Upper lobe of left lung (tissue), 6 donors: Measurements from ENCODE around the gene USP24. TPM values are rescaled to one million over a fixed set of nuclear protein-coding genes. Genes with fewer than 3 reads are reported as not detected.

Experiments used
- ATAC-seq, 2 donors: fragments of 200-7000 bp; cut with Tn5 transposase; one replicate each; pipeline ENCODE4 v1.9.1; 2022; ENCODE audit warnings: mild to moderate bottlenecking in 2 of 2, moderate library complexity in 2 of 2; ENCODE audit not compliant: low FRiP score in 2 of 2
- DNase-seq, 2 donors: peaks; one replicate each; pipeline ENCODE4 v3.0.0-alpha.2; 2019 to 2020
- H3K27ac ChIP-seq, 4 donors: fragments of 200-600 bp; sonication (generic); one replicate each; pipeline ENCODE4 v1.5.1; 2016 to 2019
- H3K27me3 ChIP-seq, 4 donors: fragments of 200-600 bp; sonication (generic); one replicate each; pipeline ENCODE4 v1.5.1; 2017 to 2019
- H3K36me3 ChIP-seq, 4 donors: fragments of 200-600 bp; sonication (generic); one replicate each; pipeline ENCODE4 v1.5.1; 2016 to 2019
- H3K4me1 ChIP-seq, 4 donors: fragments of 200-600 bp; sonication (generic); one replicate each; pipeline ENCODE4 v1.5.1; 2018 to 2019
- H3K4me3 ChIP-seq, 4 donors: fragments of 200-600 bp; sonication (generic); one replicate each; pipeline ENCODE4 v1.5.1; 2017 to 2019; ENCODE audit warnings: mild to moderate bottlenecking in 2 of 4, moderate library complexity in 1 of 4
- H3K9me3 ChIP-seq, 4 donors: fragments of 200-600 bp; sonication (generic); one replicate each; pipeline ENCODE4 v1.5.1; 2018 to 2019
- EP300 ChIP-seq, 4 donors: sonication (generic); formaldehyde crosslinking; IDR thresholded peaks; one replicate each; pipeline ENCODE4 v1.5.1; 2017; ENCODE audit warnings: antibody characterized with exemption in 4 of 4, control low read depth in 2 of 4
- POLR2A ChIP-seq, 4 donors: fragments of 450-650 bp; IDR thresholded peaks; one replicate each; pipeline ENCODE4 v1.5.1; 2016 to 2017; ENCODE audit warnings: antibody characterized with exemption in 4 of 4, mild to moderate bottlenecking in 2 of 4
- POLR2AphosphoS5 ChIP-seq, 2 donors: sonication (generic); formaldehyde crosslinking; IDR thresholded peaks; one replicate each; pipeline ENCODE4 v1.5.1; 2017; ENCODE audit warnings: antibody characterized with exemption in 2 of 2
- WGBS, 2 donors: methylation state at CpG; one replicate each; pipeline ENCODE4 v1.1.5; 2017 to 2018; 5-methylcytosine and 5-hydroxymethylcytosine counted together
- total RNA-seq, 6 donors: library from RNA; depleted of rRNA in 4 of 6; stranded (reverse); fragments of >200 nt in 4 of 6; gene quantifications; one replicate each; pipeline versions ENCODE4 v1.1.0 to v1.2.1, GENCODE V29; 2016 to 2021
- TF ChIP-seq, protein P1 (sequence below), 6 experiments: fragments of 450-650 bp in 4 of 6; fragments of 200-600 bp in 2 of 6; sonication (generic) in 2 of 6; IDR thresholded peaks; one replicate each; pipeline ENCODE4 v1.5.1; 2016 to 2019; ENCODE audit warnings: antibody characterized with exemption in 6 of 6
- donor health status: DM: no; HTN: no; CAD: no; lungs with moderate emphysema.
- donor health status: DM: no; HTN: yes; CAD: no; lungs with severe emphysema.

Gene USP24
- total RNA-seq, 6 donors from 2014 or later: 31.9 to 57.6 (median 41.9) TPM

DNA sequence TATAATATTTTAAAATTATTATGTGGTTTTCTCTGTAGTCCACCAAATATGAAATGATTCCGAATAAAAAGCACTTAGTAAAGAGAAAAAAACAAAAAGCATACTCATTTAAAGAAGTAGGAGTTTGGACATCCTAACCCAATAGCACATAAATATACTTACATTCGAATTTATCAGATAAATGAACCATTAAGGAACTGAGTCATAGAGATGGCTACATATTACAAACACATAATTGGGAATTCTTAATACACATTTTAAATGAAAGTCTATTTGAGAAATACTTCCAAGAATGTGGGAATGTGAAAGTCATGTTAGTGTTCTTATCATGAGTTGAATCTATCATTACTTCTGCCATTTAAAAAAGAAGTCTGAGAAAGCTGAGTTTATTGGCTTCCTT lies 75.0 kb downstream of the USP24 start:
- H3K27me3 ChIP-seq: no peaks in the 10 kb centered on the region
- TF ChIP-seq, protein P1, sequence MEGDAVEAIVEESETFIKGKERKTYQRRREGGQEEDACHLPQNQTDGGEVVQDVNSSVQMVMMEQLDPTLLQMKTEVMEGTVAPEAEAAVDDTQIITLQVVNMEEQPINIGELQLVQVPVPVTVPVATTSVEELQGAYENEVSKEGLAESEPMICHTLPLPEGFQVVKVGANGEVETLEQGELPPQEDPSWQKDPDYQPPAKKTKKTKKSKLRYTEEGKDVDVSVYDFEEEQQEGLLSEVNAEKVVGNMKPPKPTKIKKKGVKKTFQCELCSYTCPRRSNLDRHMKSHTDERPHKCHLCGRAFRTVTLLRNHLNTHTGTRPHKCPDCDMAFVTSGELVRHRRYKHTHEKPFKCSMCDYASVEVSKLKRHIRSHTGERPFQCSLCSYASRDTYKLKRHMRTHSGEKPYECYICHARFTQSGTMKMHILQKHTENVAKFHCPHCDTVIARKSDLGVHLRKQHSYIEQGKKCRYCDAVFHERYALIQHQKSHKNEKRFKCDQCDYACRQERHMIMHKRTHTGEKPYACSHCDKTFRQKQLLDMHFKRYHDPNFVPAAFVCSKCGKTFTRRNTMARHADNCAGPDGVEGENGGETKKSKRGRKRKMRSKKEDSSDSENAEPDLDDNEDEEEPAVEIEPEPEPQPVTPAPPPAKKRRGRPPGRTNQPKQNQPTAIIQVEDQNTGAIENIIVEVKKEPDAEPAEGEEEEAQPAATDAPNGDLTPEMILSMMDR (IDR thresholded peaks at IDR 0.05): no peak
- TF ChIP-seq POLR2AphosphoS5 (IDR thresholded peaks at IDR 0.05) (no peak), EP300 (IDR thresholded peaks at IDR 0.05) (no peak), POLR2A (IDR thresholded peaks at IDR 0.05) (no peak)
- H3K4me3 ChIP-seq: no peak overlapping the region
- DNase-seq: no peak
- peaks cover 34 to 89% (median 45%) of the 10 kb centered on the region in 4 donors for H3K36me3 ChIP-seq
- ATAC-seq: no peak
- H3K27ac ChIP-seq: no peak overlapping the region
- WGBS, 2 donors: 88 to 91% methylated on average over 2 of the region's 2 CpGs
- peaks cover 0 to 11% (median 2%) of the 10 kb centered on the region in 4 donors for H3K4me1 ChIP-seq
- H3K9me3 ChIP-seq: no peaks in the 10 kb centered on the region

GRCh38 chr1:55138823-55139222 lies 76.3 kb downstream of the USP24 start:
- Histone ChIP-seq H3K9me3 (no peaks in the 10 kb centered on the region), H3K36me3 (peaks cover 33 to 94% (median 51%) of the 10 kb centered on the region in 4 donors), H3K27me3 (no peaks in the 10 kb centered on the region), H3K4me1 (peaks cover 0 to 11% (median 2%) of the 10 kb centered on the region in 4 donors), H3K4me3 (no peak overlapping the region), H3K27ac (no peak overlapping the region)
- WGBS, 2 donors: 73 to 82% methylated on average over 2 of the region's 2 CpGs
- ATAC-seq (no peak), DNase-seq (no peak)
- TF ChIP-seq, protein P1 (IDR thresholded peaks at IDR 0.05): no peak
- TF ChIP-seq POLR2AphosphoS5 (IDR thresholded peaks at IDR 0.05): no peak
- no peak for TF ChIP-seq POLR2A (IDR thresholded peaks at IDR 0.05)
- TF ChIP-seq EP300 (IDR thresholded peaks at IDR 0.05): no peak

DNA sequence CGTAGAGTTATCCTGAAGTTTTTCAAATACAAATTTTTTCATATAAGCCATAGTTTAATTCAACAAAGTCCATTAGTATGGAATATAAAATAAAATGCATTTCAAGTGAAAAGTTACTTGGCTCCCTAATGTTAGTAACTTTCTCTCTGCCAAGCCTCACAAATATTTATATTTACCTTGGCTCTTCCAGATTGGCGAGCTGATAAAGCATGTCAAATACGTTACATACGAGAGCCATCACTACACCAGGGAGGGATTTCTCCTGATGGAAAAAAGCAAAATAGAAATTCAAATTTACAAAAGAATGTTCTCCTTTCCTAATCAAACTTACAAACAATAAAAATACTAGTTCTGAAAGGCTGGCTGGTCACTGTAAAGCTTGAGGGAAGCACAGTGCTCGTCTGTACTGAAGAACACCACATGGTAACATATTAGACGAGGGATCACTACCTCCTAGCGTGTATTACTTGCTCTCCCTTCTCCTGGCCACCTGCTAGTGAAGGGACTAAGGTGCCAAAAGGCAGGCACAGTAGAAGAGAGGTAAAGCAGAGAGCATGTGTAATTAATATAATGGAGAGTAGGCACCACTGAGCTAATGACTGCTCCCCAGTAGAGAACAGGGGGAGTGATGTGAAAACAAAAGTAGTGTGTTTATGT lies 80.9 kb downstream of the USP24 start:
- TF ChIP-seq, protein P1 (IDR thresholded peaks at IDR 0.05): no peak
- TF ChIP-seq EP300 (IDR thresholded peaks at IDR 0.05) (no peak), POLR2A (IDR thresholded peaks at IDR 0.05) (no peak), POLR2AphosphoS5 (IDR thresholded peaks at IDR 0.05) (no peak)
- no peaks in the 10 kb centered on the region for H3K9me3 ChIP-seq
- ATAC-seq (no peak), DNase-seq (no peak)
- H3K36me3 ChIP-seq: peaks cover 32 to 99% (median 61%) of the 10 kb centered on the region in 4 donors
- no peak overlapping the region for H3K4me3 ChIP-seq
- H3K4me1 ChIP-seq: peaks cover 0 to 5% (median 0%) of the 10 kb centered on the region in 4 donors
- 92 to 94% methylated on average over 7 of the region's 7 CpGs for WGBS, 2 donors
- no peaks in the 10 kb centered on the region for H3K27me3 ChIP-seq
- H3K27ac ChIP-seq: no peak overlapping the region

- ATAC-seq: no peak
- Histone ChIP-seq H3K27me3 (no peaks in the 10 kb centered on the region), H3K9me3 (no peaks in the 10 kb centered on the region), H3K36me3 (peaks cover 30 to 95% (median 53%) of the 10 kb centered on the region in 4 donors), H3K27ac (no peak overlapping the region), H3K4me3 (no peak overlapping the region), H3K4me1 (no peaks in the 10 kb centered on the region)
- TF ChIP-seq, protein P1 (IDR thresholded peaks at IDR 0.05): no peak
- WGBS, 2 donors: 85% methylated on average over 2 of the region's 2 CpGs
- DNase-seq: no peak
Observed at GRCh38 chr1:55131801-55132200, 83.4 kb downstream of the USP24 start.

GRCh38 chr1:55131218-55131617 lies 83.9 kb downstream of the USP24 start:
- WGBS, 2 donors: 89 to 93% methylated on average over 2 of the region's 2 CpGs
- H3K4me3 ChIP-seq: no peak overlapping the region
- no peaks in the 10 kb centered on the region for H3K9me3 ChIP-seq
- ATAC-seq (no peak), DNase-seq (no peak)
- peaks cover 29 to 95% (median 52%) of the 10 kb centered on the region in 4 donors for H3K36me3 ChIP-seq
- no peaks in the 10 kb centered on the region for H3K4me1 ChIP-seq
- TF ChIP-seq EP300 (IDR thresholded peaks at IDR 0.05): no peak
- TF ChIP-seq, protein P1 (IDR thresholded peaks at IDR 0.05): no peak
- no peak for TF ChIP-seq POLR2A (IDR thresholded peaks at IDR 0.05)
- no peak for TF ChIP-seq POLR2AphosphoS5 (IDR thresholded peaks at IDR 0.05)
- no peak overlapping the region for H3K27ac ChIP-seq
- H3K27me3 ChIP-seq: no peaks in the 10 kb centered on the region
